Activated effector memory CD4-positive, alpha-beta T cell treated with anti-CD3 and anti-CD28 coated beads, Interleukin-2, amount 50 U/mL, for 16 hours (primary cell): Measurements from ENCODE around the gene DIP2C.

Experiments used
- DNase-seq: peaks from one replicate; pipeline ENCODE4 v3.0.0-alpha.2; 2020

The DIP2C gene

GRCh38 chr10:528173-529165 is 161.0 kb downstream of the DIP2C start:
- peak; percentile 57 for DNase-seq

GRCh38 chr10:527416-527815 is 162.1 kb downstream of the DIP2C start:
- no peak for DNase-seq

- DNase-seq, result peak; percentile 51
Observed at GRCh38 chr10:526651-527312, 162.7 kb downstream of the DIP2C start.

- no peak for DNase-seq
Observed at GRCh38 chr10:525565-526315, 163.7 kb downstream of the DIP2C start.

- DNase-seq, result no peak
Observed at GRCh38 chr10:523925-524324, 165.5 kb downstream of the DIP2C start.

GRCh38 chr10:522350-522749 is 167.1 kb downstream of the DIP2C start:
- no peak for DNase-seq

GRCh38 chr10:521261-522250 is 167.9 kb downstream of the DIP2C start:
- DNase-seq, result no peak

- DNase-seq, result no peak
Observed at GRCh38 chr10:520402-520787, 169.1 kb downstream of the DIP2C start.

- DNase-seq, result peak; percentile 55
Observed at GRCh38 chr10:519716-520401, 169.6 kb downstream of the DIP2C start.

- peak; percentile 52 for DNase-seq
Observed at GRCh38 chr10:519055-519715, 170.3 kb downstream of the DIP2C start.

GRCh38 chr10:517872-518475 is 171.5 kb downstream of the DIP2C start:
- peak; percentile 57 for DNase-seq

- DNase-seq, result no peak
Observed at GRCh38 chr10:517241-517830, 172.1 kb downstream of the DIP2C start.

GRCh38 chr10:516764-517163 is 172.7 kb downstream of the DIP2C start:
- DNase-seq, result no peak

GRCh38 chr10:515674-516073 is 173.8 kb downstream of the DIP2C start:
- DNase-seq, result no peak

- peak; percentile 38 for DNase-seq
Observed at GRCh38 chr10:514137-514671, 175.3 kb downstream of the DIP2C start.

- DNase-seq, result peak; percentile 46
Observed at GRCh38 chr10:513393-513792, 176.1 kb downstream of the DIP2C start.

GRCh38 chr10:512661-513060 is 176.8 kb downstream of the DIP2C start:
- peak; percentile 37 for DNase-seq

- no peak for DNase-seq
Observed at GRCh38 chr10:511849-512191, 177.6 kb downstream of the DIP2C start.

- peak; percentile 90 for DNase-seq
Observed at GRCh38 chr10:511101-511848, 178.2 kb downstream of the DIP2C start.
